Fibroblast of skin of right biceps (primary cell): Measurements from ENCODE around the gene GCGR.

Source experiments
- DNase-seq: peaks from one replicate; pipeline ENCODE4 v3.0.0-alpha.2; 2013

Gene GCGR

GRCh38 chr17:81803728-81804558 is at the start of gene GCGR:
TSS of gene GCGR (plus strand) at chr17:81804150. CDS start at chr17:81809019, 4,869 bp downstream.
- DNase-seq, result no peak

- no peak for DNase-seq
These were observed 11.0 kb upstream of the GCGR start for GRCh38 chr17:81792675-81793615.

DNA sequence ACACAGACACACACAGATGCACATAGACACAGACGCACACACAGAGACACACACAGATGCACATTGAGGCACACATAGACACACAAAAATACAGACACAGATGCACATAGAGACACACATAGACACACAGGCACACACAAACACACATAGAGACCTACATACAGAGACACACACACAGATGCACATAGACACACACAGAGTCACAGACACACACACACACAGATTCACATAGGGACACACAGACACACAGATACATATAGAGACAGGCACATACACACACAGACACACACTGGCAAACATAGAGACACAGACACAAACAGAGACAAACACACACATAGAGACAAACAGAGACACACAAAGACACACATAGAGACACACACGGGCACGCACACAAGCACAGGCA is 9.9 kb upstream of the GCGR start:
- DNase-seq, result no peak

GRCh38 chr17:81794509-81794908 is 9.4 kb upstream of the GCGR start:
- no peak for DNase-seq

DNA sequence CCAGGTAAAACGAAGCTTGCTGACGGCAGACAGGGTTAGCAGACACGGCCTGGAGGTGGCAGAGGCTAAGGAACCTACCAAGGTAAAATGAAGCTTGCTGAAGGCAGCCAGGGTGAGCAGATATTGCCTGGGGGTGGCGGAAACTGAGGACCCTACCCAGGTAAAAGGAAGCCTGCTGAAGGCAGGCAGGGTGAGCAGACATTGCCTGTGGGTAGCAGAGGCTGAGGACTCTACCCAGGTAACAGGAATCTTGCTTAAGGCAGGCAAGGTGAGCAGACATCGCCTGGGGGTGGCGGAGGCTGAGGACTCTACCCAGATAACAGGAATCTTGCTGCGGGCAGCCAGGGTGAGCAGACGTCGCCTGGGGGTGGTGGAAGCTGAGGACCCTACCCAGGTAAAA is 2.6 kb upstream of the GCGR start:
- no peak for DNase-seq

GRCh38 chr17:81802048-81802758 is 1.7 kb upstream of the GCGR start:
- DNase-seq, result no peak

DNA sequence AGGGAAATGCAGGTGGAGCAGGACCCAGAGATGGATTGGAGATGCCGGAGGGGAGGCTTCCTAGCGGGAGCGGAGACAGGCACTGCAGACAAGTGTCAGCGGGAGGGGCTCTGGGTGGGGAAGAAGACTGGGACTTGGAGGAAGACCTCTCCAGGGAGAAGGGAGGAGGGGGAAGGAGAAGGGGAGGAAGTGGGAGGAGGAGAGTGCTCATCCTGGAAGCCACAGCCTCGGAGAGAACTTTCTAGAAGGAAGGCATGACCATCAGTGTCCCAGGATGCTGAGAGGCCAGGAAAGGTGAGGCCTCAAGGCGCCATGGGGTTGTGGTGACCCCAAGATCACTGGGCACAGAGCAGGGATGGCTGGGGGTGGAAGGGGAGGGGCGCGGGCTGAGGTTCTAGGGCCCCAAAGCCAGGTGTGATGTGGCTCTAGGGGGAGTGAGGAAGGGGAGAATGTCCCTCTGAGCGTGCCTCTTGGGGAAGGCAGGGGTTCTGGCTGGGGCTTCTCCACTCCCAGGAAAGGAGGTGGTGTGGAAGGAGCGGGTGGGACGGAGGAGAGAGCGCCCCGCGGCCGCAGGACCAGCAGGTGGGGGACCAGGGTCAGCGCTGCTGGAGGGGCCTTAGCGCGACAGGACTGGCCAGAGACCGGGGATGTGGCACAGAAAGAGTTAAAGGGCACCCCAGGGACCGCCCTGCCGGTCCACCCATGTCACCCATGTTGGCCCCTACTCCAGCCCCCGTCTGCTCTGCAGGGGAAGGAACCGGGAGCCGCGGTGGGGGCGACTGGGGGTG is 900 bp upstream of the GCGR start:
- no peak for DNase-seq

DNA sequence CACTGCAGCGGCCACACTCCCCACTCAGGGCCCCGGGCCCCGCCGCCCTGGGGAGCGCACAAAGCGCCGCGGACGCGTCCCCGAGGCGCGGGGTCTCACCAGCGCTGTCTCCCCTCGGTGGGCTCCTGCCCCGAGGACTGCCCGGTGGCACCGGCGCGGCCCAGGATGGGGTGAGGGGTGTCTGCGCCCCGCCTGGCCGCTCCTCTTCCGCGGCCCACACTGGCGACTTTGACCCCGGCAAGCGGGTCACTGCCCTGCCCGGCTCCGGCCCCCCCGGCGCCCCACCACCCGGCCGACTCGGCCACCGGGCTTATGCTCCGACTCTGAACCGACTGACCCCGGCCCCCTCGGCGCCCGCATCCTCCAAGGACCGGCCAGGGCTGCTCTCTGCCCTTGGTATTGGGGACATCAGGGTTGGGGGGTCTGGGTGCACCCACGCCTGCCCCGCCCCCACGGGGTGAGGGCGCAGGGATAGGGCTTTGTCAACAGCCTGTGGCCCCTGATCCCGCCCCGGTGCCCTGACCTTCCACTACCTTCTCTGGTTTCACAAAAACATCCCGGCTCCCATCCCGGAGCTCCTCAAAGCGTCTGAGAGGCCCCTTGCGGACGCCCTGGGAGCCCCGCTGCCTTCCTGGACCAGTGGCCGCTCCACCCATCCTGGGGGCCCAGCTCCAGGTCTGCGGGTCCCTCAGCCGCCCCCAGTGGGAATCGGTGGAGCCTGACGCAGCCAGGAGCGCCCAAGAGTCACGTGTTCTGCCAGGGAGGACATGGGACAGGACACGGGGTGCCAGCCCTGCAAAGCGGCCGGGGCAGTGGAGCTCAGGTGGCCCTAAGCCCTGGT is 829 bp downstream of the GCGR start:
- DNase-seq, result no peak

GRCh38 chr17:81805707-81806460 is 1.9 kb downstream of the GCGR start:
- DNase-seq, result no peak

DNA sequence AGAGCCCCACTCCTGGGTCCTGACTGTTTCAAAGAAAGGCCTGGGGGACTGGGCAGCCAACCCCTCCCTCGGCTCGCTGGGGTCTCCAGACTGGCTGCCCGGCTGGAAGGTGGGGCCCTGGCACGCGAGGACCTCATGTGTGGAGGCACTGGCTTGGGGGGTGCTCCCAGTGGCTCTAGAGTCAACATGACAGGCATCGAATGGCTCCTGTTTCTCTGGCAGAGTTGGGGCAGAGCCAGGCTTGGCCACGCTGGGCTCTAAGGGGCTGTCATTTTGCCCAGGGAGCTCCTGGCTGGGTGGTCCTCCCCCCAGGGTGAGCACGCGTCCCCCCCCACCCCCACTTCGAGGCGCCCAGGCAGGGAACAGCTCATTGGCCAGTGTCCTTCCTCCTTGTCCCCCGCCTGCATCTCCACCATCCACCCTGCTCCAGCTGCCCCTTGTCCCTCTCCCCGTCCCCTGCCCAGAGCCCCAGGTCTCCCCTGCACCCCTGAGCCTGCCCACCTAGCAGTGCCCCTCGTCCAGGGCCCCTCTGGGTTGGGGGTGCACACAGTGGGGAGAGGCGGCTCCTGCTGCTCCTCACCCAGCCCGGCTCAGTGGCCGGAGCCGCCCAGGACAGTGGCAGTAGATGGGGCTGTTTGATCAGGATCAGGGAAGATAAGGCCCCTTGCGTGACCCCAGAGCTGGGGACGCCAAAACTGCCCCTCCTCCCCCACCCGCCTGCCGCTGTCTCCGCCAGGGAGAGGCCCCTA is 2.7 kb downstream of the GCGR start:
- DNase-seq, result no peak

DNA sequence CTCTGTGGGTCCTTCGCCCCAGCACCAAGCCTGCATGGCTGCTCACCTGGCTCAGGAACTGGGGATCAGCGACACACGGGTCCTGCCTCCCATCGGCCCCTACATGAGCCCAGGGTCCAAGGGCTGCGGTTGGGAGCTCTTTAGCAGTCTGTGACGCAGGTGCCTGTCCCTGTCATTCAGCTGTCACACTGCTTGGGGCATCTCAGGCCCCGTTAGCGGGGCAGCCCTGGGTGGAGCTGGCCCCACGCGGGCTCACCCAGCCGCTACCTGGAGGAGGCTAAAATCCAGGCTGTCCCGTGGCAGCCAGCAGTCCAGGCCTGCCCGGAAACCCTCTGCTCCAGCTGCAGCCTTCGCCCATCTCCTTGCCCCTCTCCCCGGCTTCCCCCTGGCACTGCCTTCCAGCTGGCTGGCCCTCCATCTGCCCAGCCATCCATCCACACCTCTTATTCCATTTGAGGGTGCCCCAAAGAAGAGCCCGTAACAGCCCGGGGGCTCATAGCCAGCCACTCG is 3.3 kb downstream of the GCGR start:
- DNase-seq, result no peak

DNA sequence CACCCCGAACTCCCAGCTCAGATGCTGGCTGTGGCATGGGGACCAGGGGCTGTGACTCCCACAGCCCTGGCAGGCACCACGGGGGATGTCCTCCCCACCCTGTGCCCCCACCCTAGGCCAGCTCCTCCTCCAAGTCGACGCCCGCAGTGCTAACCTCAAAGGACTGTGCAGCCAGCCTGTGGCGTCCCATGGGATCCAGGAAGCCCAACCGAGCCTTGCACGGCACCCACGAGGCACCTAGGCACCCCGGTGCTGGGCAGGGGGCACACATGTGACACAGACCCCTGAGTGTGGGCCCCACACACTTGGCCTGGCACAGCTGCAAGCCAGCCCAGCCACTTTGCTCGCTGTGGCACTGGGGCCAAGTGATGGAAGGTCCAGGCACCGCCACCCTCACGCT is 3.9 kb downstream of the GCGR start:
- no peak for DNase-seq

DNA sequence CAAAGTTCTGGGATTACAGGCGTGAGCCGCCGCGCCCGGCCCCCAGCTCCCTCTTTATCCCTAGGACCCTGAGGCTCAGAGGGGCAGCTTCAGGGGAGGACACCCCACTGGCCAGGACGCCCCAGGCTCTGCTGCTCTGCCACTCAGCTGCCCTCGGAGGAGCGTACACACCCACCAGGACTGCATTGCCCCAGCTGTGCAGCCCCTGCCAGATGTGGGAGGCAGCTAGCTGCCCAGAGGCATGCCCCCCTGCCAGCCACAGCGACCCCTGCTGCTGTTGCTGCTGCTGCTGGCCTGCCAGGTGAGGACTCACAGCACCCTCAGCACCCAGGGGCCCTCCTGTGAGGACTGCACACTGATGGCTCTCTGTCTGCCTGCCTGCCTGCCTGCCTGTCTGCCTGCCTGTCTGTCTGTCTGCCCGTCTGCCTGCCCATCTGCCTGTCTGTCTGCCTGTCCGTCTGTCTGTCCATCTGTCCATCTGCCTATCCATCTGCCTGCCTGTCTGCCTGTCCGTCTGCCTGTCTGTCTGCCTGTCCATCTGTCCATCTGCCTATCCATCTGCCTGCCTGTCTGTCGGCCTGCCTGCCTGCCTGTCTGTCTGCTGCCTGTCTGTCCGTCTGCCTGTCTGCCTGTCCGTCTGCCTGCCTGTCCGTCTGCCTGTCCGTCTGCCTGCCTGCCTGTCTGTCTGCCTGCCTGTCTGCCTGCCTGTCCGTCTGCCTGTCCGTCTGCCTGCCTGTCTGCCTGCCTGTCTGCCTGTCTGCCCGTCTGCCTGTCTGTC is 5.0 kb downstream of the GCGR start:
- DNase-seq, result no peak

GRCh38 chr17:81809556-81809998 is 5.6 kb downstream of the GCGR start:
- DNase-seq, result no peak

- no peak for DNase-seq
These were observed 6.5 kb downstream of the GCGR start for GRCh38 chr17:81810476-81810875.

- DNase-seq, result no peak
These were observed 7.1 kb downstream of the GCGR start for GRCh38 chr17:81810892-81811704.

GRCh38 chr17:81811705-81812570 is 8.0 kb downstream of the GCGR start:
- DNase-seq, result no peak
